Fibroblast of skin of right biceps (primary cell): ENCODE measurements around the gene TMC5.
"Not testable (repeated sequence)": the region's sequence is repeated elsewhere in the genome, so short reads cannot be mapped to it uniquely, and the experiment has no call there.

Source experiments
- DNase-seq: peaks from one replicate; pipeline ENCODE4 v3.0.0-alpha.2; 2013

The TMC5 gene

GRCh38 chr16:19410435-19411171, 7.1 kb upstream of the TMC5 start:
- DNase-seq: no peak

- DNase-seq: no peak
These were observed 6.4 kb upstream of the TMC5 start for GRCh38 chr16:19411298-19411697.

GRCh38 chr16:19412055-19412454, 5.6 kb upstream of the TMC5 start:
- DNase-seq: not testable (repeated sequence)

- no peak for DNase-seq
These were observed 2.2 kb upstream of the TMC5 start for GRCh38 chr16:19415461-19415860.

GRCh38 chr16:19415918-19416317, 1.8 kb upstream of the TMC5 start:
- DNase-seq: no peak

- DNase-seq: no peak
These were observed 517 bp downstream of the TMC5 start for GRCh38 chr16:19418200-19418599.

GRCh38 chr16:19419698-19420075, 2.0 kb downstream of the TMC5 start:
- DNase-seq: peak; percentile 11

GRCh38 chr16:19424478-19424877, 6.8 kb downstream of the TMC5 start:
- no peak for DNase-seq

- no peak for DNase-seq
These were observed 12.7 kb downstream of the TMC5 start for GRCh38 chr16:19430345-19430744.

- DNase-seq: no peak
These were observed 14.1 kb downstream of the TMC5 start for GRCh38 chr16:19431636-19432340.

- DNase-seq: no peak
These were observed 14.7 kb downstream of the TMC5 start for GRCh38 chr16:19432429-19432828.

- DNase-seq: no peak
These were observed 16.9 kb downstream of the TMC5 start for GRCh38 chr16:19434584-19434983.

GRCh38 chr16:19436540-19436939, 18.9 kb downstream of the TMC5 start:
- no peak for DNase-seq

GRCh38 chr16:19437280-19437679, 19.6 kb downstream of the TMC5 start:
- DNase-seq: no peak

- no peak for DNase-seq
These were observed 21.1 kb downstream of the TMC5 start for GRCh38 chr16:19438739-19439138.

GRCh38 chr16:19439483-19439882, 21.8 kb downstream of the TMC5 start:
- DNase-seq: no peak

- DNase-seq: no peak
These were observed 26.0 kb downstream of the TMC5 start for GRCh38 chr16:19443659-19444058.

- DNase-seq: no peak
These were observed 28.7 kb downstream of the TMC5 start for GRCh38 chr16:19446300-19446846.

GRCh38 chr16:19446886-19447285, 29.2 kb downstream of the TMC5 start:
- DNase-seq: no peak

GRCh38 chr16:19450186-19450585, 32.5 kb downstream of the TMC5 start:
- DNase-seq: no peak

GRCh38 chr16:19458722-19459379, 41.2 kb downstream of the TMC5 start:
- DNase-seq: no peak

GRCh38 chr16:19460397-19460796, 42.7 kb downstream of the TMC5 start:
- no peak for DNase-seq

- no peak for DNase-seq
These were observed 46.0 kb downstream of the TMC5 start for GRCh38 chr16:19463468-19464315.
